Body of pancreas (tissue), 4 donors: ENCODE measurements around the gene CCDC34. TPM values are rescaled to one million over a fixed set of nuclear protein-coding genes. Genes with fewer than 3 reads are reported as not detected.

Experiments used
- ATAC-seq: fragments of 150-250 bp; one replicate; pipeline ENCODE4 v1.9.1; 2016
- DNase-seq, 4 donors: peaks; one replicate each; pipeline ENCODE4 v3.0.0-alpha.2; 2019
- H3K27ac ChIP-seq, 4 donors: fragments of 200-600 bp; sonication (generic); 1 replicate in 3 of 4; 2 replicates in 1 of 4; pipeline versions ENCODE4 v1.5.1 to v1.6.1; 2016 to 2019; ENCODE audit warnings: mild to moderate bottlenecking in 1 of 4, mixed read lengths in 1 of 4, moderate library complexity in 1 of 4
- H3K27me3 ChIP-seq, 2 donors: fragments of 200-600 bp; sonication (generic); one replicate each; pipeline ENCODE4 v1.6.0; 2016; ENCODE audit warnings: mild to moderate bottlenecking in 1 of 2
- H3K36me3 ChIP-seq, 2 donors: fragments of 200-600 bp; sonication (generic); replicated peaks in 1 of 2; 2 replicates each; pipeline ENCODE4 v1.5.1; 2016; ENCODE audit warnings: low read depth in 2 of 2; ENCODE audit not compliant: insufficient read depth in 1 of 2
- H3K4me1 ChIP-seq: fragments of 200-600 bp; sonication (generic); one replicate; pipeline ENCODE4 v1.6.0; 2016
- H3K4me3 ChIP-seq, 2 donors: fragments of 200-600 bp; sonication (generic); 1 replicate in 1 of 2; 2 replicates in 1 of 2; pipeline ENCODE4 v1.5.1; 2016 to 2019
- H3K9me3 ChIP-seq, 3 donors: fragments of 200-600 bp; sonication (generic); 1 replicate in 2 of 3; 2 replicates in 1 of 3; pipeline ENCODE4 v1.5.1; 2016
- POLR2A ChIP-seq, 3 donors: fragments of 450-650 bp; IDR thresholded peaks; one replicate each; pipeline ENCODE4 v1.6.1; 2016; ENCODE audit warnings: antibody characterized with exemption in 3 of 3, mild to moderate bottlenecking in 2 of 3
- WGBS, 2 donors: methylation state at CpG; one replicate each; pipeline ENCODE4 v1.1.5; 2017; 5-methylcytosine and 5-hydroxymethylcytosine counted together
- intact Hi-C: fragments of 100-400 bp; cut with DNase I; formaldehyde crosslinking; loops from one replicate; pipeline ENCODE4 v1.15.1; 2023
- total RNA-seq, 2 donors: library from RNA; depleted of rRNA; stranded (reverse); fragments of >200 nt; gene quantifications; one replicate each; pipeline ENCODE4 v1.1.0, GENCODE V29; 2016
- TF ChIP-seq, protein P1 (sequence below), 7 experiments: fragments of 450-650 bp in 4 of 7; fragments of 200-600 bp in 3 of 7; sonication (generic) in 3 of 7; IDR thresholded peaks; one replicate each; pipeline ENCODE4 v1.5.1; 2016 to 2019; ENCODE audit warnings: antibody characterized with exemption in 7 of 7

Gene CCDC34
- total RNA-seq, 2 donors from 2014 or later = 3.6 to 5.9 TPM

DNA sequence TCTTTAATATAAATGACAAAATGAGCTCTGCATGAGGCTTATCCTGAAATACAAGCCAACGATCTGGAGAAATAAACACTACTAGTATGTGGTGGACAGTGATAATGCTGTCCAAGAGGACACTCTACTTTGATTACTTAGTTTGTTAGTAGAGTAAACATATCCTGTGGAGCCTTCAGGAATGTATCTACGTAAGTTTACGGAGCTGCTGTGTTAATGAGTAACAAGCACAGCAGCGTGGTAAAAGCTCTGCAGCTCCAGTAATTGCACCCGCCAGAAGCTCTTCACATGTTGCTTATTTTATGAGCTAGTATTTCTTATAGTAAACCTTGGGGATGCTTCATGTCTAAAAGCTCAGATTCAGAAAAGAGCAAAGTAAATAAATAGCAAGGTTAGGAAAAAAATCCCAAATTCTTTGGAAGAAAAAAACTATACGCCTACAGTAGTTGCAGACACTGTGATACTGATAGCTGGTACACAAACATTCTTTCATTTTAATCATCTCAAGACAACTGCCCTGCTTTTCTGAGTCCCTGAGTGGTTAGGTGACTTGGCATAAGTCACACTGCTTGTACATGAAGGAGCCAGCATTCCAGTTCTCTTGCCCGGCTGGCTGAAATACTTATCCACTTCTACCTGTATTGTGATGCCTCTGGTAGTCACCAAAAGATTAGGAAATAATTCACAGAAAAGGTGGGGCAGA is 32.7 kb upstream of the CCDC34 start:
- intact Hi-C loops = no loop called here
- H3K4me1 ChIP-seq = peaks cover 83% of the 10 kb centered on the region
- 6 to 16% methylated on average over 7 of the region's 7 CpGs for WGBS, 2 donors
- DNase-seq (peak; percentile 41 to 75 (median 56)), ATAC-seq (peak; percentile 83)
- no peaks in the 10 kb centered on the region for H3K27me3 ChIP-seq
- no peaks in the 10 kb centered on the region for H3K36me3 ChIP-seq
- no peaks in the 10 kb centered on the region for H3K9me3 ChIP-seq
- no peak for TF ChIP-seq POLR2A (IDR thresholded peaks at IDR 0.05)
- TF ChIP-seq, protein P1, sequence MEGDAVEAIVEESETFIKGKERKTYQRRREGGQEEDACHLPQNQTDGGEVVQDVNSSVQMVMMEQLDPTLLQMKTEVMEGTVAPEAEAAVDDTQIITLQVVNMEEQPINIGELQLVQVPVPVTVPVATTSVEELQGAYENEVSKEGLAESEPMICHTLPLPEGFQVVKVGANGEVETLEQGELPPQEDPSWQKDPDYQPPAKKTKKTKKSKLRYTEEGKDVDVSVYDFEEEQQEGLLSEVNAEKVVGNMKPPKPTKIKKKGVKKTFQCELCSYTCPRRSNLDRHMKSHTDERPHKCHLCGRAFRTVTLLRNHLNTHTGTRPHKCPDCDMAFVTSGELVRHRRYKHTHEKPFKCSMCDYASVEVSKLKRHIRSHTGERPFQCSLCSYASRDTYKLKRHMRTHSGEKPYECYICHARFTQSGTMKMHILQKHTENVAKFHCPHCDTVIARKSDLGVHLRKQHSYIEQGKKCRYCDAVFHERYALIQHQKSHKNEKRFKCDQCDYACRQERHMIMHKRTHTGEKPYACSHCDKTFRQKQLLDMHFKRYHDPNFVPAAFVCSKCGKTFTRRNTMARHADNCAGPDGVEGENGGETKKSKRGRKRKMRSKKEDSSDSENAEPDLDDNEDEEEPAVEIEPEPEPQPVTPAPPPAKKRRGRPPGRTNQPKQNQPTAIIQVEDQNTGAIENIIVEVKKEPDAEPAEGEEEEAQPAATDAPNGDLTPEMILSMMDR (IDR thresholded peaks at IDR 0.05) = no peak
- no peak overlapping the region for H3K4me3 ChIP-seq
- peak overlapping the region; percentile 68 to 90 (median 73) for H3K27ac ChIP-seq

DNA sequence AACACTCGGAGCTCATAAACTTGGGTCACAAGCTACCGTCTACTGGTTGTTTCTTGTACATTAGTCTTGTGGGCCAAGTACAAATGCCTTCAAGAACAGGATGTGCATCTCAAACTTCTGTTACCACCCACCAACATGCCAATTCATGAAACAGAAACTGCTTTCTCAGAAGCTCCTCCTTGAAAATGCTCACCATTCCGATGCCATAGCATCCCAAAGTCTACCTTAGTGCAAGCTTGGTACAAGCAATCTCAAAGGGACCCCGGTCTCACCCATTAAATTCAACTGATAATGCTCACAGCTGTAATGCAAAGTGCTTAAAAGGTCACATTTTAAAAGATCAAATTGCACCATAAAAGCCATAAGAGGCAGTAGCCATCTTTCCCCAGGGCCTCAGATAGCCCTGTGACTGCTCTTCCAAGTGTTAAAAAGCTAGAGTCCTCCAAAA is 31.8 kb upstream of the CCDC34 start:
- TF ChIP-seq, protein P1 (IDR thresholded peaks at IDR 0.05) = no peak
- TF ChIP-seq POLR2A (IDR thresholded peaks at IDR 0.05) = no peak
- no peaks in the 10 kb centered on the region for H3K36me3 ChIP-seq
- 77 to 79% methylated on average over 4 of the region's 4 CpGs for WGBS, 2 donors
- intact Hi-C loops = no loop called here
- DNase-seq (no peak), ATAC-seq (no peak)
- peak overlapping the region; percentile 22 to 90 (median 73) for H3K27ac ChIP-seq
- peaks cover 91% of the 10 kb centered on the region for H3K4me1 ChIP-seq
- H3K9me3 ChIP-seq = no peaks in the 10 kb centered on the region
- no peaks in the 10 kb centered on the region for H3K27me3 ChIP-seq
- H3K4me3 ChIP-seq = no peak overlapping the region

DNA sequence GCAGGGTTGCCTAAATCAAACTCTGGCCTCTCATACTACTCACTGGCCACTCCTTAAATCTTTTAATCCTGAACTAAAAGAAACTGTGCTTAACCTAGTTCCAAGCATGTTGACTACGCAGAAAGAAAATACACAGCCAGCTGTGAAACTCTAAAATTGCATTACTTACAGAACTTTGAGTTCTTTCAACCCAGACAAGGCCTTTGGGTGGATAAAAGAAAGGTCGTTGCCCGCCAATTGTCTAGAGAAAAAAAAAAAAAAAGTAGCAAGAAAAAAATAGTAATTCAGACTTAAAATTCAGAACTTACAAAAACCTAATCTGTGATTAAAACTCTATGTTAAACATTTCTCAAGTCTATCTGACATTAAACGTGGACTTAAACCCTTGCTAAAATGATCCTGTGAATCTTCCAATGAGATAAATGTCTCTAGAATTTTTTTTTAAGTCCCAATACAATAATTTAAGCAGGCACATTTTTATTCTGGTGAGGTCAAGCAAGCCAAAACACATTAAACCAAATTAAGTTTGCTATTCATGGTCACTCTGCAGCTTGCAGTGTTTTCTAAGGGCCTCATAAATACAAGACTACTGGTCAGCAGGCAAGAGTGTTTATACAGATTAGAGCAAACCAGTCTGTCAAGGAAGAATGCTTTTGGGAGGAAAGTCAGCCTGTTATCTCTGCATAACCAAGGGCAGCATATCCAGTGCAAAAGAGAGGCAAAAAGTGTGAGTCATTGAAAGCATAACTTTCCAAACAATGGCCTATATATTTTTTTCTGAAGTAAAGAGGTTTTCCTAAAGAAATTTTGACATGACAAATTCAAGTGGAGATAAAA is 29.5 kb upstream of the CCDC34 start:
- ATAC-seq = no peak

DNA sequence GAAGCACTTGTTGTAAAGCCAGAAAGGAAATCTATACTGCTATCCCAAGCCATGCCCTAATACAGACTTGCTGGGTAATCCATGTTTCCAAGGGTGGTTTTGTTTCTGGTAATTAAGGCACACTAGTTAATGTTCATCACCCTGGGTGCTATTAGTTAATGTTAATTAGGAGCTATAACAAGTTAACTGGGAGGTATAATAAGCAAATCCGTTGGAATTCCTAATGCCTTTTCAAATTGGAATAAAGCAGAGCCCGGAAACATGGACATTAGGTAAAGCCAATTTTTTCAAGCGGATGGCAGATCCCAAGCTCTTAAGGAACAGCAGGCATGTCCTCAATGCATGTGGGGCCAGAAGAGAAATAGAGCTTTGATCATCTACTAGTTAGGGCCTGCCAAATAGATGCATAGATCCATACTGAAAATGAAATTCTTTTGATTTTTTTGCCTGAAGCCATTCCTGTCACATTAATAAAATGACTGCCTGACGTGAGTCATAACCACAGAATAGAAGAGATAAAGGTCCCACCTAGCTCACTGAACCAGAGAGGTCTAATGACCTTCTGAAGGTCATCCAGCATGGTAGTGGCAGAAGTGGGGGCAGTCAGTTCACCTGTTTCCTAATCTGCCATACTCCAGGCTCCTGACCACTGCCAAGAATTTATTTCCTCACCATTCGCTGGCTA is 28.5 kb upstream of the CCDC34 start:
- DNase-seq = no peak
- TF ChIP-seq, protein P1 (IDR thresholded peaks at IDR 0.05) = no peak
- TF ChIP-seq POLR2A (IDR thresholded peaks at IDR 0.05) = no peak
- Histone ChIP-seq H3K27me3 (no peaks in the 10 kb centered on the region), H3K4me3 (no peak overlapping the region), H3K27ac (peak overlapping the region in 3 of 4 donors; percentile 16 to 90 (median 53)), H3K36me3 (no peaks in the 10 kb centered on the region), H3K4me1 (peaks cover 77% of the 10 kb centered on the region), H3K9me3 (no peaks in the 10 kb centered on the region)
- 60 to 62% methylated on average over 5 of the region's 5 CpGs for WGBS, 2 donors
- intact Hi-C loops = no loop called here
- no peak for ATAC-seq

More for the DNA sequence above, 29.5 kb upstream of the CCDC34 start:
- H3K36me3 ChIP-seq = no peaks in the 10 kb centered on the region
- intact Hi-C loops = no loop called here
- no peak for DNase-seq
- no peak overlapping the region for H3K4me3 ChIP-seq
- peak overlapping the region in 3 of 4 donors; percentile 18 to 90 (median 53) for H3K27ac ChIP-seq
- no peak for TF ChIP-seq POLR2A (IDR thresholded peaks at IDR 0.05)
- TF ChIP-seq, protein P1 (IDR thresholded peaks at IDR 0.05) = no peak
- H3K9me3 ChIP-seq = no peaks in the 10 kb centered on the region
- 44 to 55% methylated on average over 4 of the region's 4 CpGs for WGBS, 2 donors
- H3K4me1 ChIP-seq = peaks cover 87% of the 10 kb centered on the region
- H3K27me3 ChIP-seq = no peaks in the 10 kb centered on the region
